Measurements from ENCODE around the gene FAM200C. TPM values are rescaled to one million over a fixed set of nuclear protein-coding genes. Genes with fewer than 3 reads are reported as not detected.

FAM200C gene
- total RNA-seq, 2 donors from 2014 or later = 1.3 to 1.8 TPM

DNA sequence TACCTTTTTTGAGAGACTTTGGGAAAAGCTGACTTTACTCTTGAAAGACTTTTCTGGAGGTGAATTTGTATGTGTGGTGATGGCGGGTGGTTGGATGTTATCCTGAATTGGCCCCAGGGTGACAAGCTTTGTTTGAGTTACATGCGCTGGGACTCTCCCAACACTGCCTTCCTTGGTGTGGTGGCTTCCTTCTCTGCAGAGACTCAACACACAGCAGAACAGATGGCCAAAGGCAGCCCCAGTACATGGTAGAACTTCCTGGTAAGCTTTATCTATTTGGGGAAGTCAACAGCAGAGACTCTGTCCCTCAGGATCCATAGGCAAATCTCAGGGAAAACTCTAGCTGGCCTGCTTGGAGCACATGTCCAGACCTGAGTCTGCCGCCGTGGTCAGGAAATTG is 47.5 kb downstream of the FAM200C start:
- intact Hi-C loops (cut with DNase I, micrococcal nuclease) = no loop called here
- peak; percentile 50 for ATAC-seq
- DNase-seq = no peak

DNA sequence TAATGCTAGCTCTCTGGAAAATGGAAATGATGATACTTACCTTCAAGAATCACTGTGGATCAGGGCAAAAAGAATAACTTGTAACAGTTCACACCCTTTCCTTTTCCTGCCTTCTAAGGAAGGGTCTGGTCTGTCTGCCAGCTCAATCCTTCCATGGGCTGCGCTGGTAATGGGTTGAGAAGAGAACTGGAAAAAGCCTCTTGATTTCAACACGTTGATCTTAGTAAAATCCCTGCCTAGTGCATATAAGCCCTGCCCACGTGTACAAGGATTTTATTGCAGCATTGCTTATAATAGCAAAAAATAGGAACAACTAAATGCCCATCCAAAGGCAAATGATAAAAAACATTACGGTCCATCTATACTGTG is 49.9 kb downstream of the FAM200C start:
- DNase-seq = no peak
- no peak for ATAC-seq
- intact Hi-C loops (cut with DNase I, micrococcal nuclease) = loop anchor here in 1 of 2 donors (5.0 kb wide), 1 partner anchor 333 kb away; no protein-coding TSS in a partner anchor

DNA sequence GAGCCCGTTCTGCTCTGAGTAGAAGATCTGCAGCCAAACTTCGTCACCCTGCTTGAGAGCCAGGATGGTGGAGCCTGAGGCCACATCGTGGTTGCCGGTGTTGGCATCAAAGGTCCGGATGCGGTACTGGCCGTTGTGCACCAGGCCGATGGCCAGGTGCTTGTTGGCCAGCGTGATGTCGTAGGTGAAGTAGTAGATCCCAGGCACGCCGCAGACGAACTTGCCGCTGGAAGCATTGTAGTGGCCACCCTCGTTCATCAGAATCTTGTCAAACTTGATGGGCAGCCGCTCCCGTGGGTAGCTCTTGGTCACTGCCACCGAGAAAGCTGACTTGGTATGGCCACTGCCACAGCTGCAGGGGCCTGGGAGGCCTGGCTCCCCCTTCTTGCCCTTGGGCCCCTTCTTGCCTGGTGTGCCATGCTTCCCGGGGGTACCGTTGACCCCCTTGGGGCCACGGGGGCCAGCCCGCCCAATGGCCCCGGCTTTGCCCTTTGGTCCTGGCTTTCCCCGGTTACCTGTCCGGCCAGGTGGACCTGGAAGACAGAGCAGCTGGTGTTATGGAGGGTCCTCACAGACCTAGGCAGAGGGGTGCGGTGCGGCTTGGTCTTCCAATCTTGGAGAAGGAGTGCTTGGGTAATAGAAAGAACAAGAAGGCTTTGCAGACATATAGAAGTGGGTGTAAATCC is 50.5 kb downstream of the FAM200C start:
- ATAC-seq = no peak
- intact Hi-C loops (cut with DNase I, micrococcal nuclease) = loop anchor here in 1 of 2 donors (5.0 kb wide), 1 partner anchor 332 kb away; no protein-coding TSS in a partner anchor
- no peak for DNase-seq

DNA sequence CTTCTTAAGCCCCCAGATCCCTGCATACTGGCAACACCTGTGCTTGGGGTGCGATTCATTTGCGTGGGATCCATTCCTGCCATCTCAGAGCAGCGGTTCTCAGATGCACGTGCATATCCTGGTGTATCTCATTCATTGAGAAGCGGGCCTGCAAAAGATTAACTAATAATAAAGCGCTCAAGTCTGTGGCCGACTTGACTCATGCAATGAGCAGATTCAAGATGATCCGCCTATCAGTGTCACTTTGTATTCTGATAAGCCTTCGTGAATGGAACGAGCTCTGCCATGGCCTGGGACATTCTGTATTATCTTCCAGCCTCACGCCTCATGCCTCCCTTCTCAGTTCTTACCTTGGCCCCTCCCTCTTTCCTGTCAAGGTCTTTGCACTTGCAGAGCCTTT is 51.8 kb downstream of the FAM200C start:
- intact Hi-C loops (cut with DNase I, micrococcal nuclease) = loop anchor here in 1 of 2 donors (5.0 kb wide), 1 partner anchor 331 kb away; no protein-coding TSS in a partner anchor
- DNase-seq (no peak), ATAC-seq (no peak)

DNA sequence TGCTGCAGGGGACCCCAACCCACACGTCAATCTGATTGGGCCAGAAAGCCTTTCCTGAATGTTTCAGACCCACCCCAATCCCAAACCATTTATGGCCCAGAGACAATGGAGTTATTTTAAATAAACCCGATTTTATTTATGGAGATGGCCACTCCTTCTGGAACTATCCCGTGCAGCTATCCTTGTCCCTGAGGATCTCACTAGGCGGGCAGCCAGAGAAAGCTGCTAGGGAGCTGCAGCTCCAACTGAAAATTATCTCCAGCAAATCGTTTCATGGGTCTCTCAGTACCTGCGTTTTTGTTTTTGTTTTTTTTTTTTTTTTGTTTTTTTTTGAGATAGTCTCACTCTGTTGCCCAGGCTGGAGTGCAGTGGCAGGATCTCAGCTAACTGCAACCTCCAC is 52.4 kb downstream of the FAM200C start:
- intact Hi-C loops (cut with DNase I, micrococcal nuclease) = loop anchor here in 1 of 2 donors (5.0 kb wide), 1 partner anchor 330 kb away; no protein-coding TSS in a partner anchor
- DNase-seq = no peak
- ATAC-seq = no peak

Other genes starting within 250 kb of the FAM200C start
- not detected for gene FABP6, start 170.5 kb downstream of the FAM200C start, total RNA-seq
- gene CCNJL, start 87.5 kb downstream of the FAM200C start, total RNA-seq = 10 to 100 TPM; 19.0 to 27.7 TPM
- gene C1QTNF2, start 29.4 kb downstream of the FAM200C start, total RNA-seq = under 1 TPM; 0.56 to 0.73 TPM
- 10 to 100 TPM; 35.5 to 50.7 TPM for gene SLU7, start 19.0 kb upstream of the FAM200C start, total RNA-seq
- 10 to 100 TPM in 1 of 2 donors, 1 to 10 TPM in 1; 6.8 to 30.8 TPM for gene PTTG1, start 21.8 kb upstream of the FAM200C start, total RNA-seq